ENCODE results near the gene NDST1. TPM values are rescaled to one million over a fixed set of nuclear protein-coding genes. Genes with fewer than 3 reads are reported as not detected.

The NDST1 gene
- polyA plus RNA-seq, 1 donor, result 45.4 TPM

DNA sequence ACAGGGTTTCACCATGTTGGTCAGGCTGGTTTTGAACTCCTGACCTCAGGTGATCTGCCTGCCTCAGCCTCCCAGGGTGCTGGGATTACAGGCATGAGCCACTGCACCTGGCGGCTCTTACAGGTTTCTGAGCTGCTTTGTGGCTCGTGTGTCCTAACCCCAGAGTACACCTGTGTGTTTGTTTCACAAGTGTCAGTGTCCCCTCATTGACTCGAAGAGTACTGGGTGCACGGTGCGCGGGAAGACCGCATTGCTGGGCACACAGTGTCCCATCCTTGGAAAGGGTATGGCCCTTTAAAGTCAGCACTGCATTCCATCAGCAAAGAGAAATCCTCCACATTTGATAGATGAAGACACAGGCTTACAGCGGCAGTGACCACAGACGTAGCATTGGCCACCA is 23.8 kb downstream of the NDST1 start:
- no peak for DNase-seq
- Histone ChIP-seq H3K9me3 (ENCODE audit: control insufficient read depth, low read depth, low read length) (no peaks in the 10 kb centered on the region), H3K36me3 (ENCODE audit: control insufficient read depth, insufficient read depth, low read length) (peaks cover 69% of the 10 kb centered on the region), H3K4me1 (ENCODE audit: control insufficient read depth, insufficient read depth, low read length) (peaks cover 6% of the 10 kb centered on the region), H3K27ac (ENCODE audit: low read length) (no peak overlapping the region), H3K27me3 (ENCODE audit: control insufficient read depth, insufficient read depth, low read length) (no peaks in the 10 kb centered on the region), H3K4me3 (ENCODE audit: low read length) (no peak overlapping the region)
- 100% methylated on average over 1 of the region's 9 CpGs for WGBS (ENCODE audit: insufficient coverage, low lambda C conversion rate)

DNA sequence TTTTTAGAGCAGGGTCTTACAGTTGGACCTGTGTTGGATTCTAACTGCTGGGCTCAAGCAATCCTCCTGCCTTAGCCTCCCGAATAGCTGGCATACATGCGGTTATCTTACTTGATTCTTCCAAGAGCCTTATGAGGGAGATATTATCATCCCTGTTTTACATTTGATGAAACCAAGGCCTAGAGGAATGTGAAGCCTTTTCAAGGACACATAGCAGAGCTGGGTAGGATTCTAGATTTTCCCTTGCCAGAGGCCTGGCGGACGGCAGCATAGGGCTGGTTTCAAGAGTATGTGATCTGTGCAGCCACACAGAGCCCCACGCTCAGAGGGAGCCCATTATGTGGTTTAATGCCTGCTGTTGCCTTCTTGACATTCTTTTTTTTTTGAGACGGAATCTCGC is 24.2 kb downstream of the NDST1 start:
- Histone ChIP-seq H3K4me1 (ENCODE audit: control insufficient read depth, insufficient read depth, low read length) (peaks cover 6% of the 10 kb centered on the region), H3K27ac (ENCODE audit: low read length) (no peak overlapping the region), H3K9me3 (ENCODE audit: control insufficient read depth, low read depth, low read length) (no peaks in the 10 kb centered on the region), H3K36me3 (ENCODE audit: control insufficient read depth, insufficient read depth, low read length) (peaks cover 71% of the 10 kb centered on the region), H3K4me3 (ENCODE audit: low read length) (no peak overlapping the region), H3K27me3 (ENCODE audit: control insufficient read depth, insufficient read depth, low read length) (no peaks in the 10 kb centered on the region)
- DNase-seq, result no peak
- WGBS (ENCODE audit: insufficient coverage, low lambda C conversion rate), result no CpG with 5 or more reads among the region's 7 CpGs

GRCh38 chr5:150532996-150533395 is 25.1 kb downstream of the NDST1 start:
- no CpG with 5 or more reads among the region's 5 CpGs for WGBS (ENCODE audit: insufficient coverage, low lambda C conversion rate)
- Histone ChIP-seq H3K4me1 (ENCODE audit: control insufficient read depth, insufficient read depth, low read length) (peaks cover 6% of the 10 kb centered on the region), H3K27ac (ENCODE audit: low read length) (no peak overlapping the region), H3K36me3 (ENCODE audit: control insufficient read depth, insufficient read depth, low read length) (peaks cover 69% of the 10 kb centered on the region), H3K27me3 (ENCODE audit: control insufficient read depth, insufficient read depth, low read length) (no peaks in the 10 kb centered on the region), H3K4me3 (ENCODE audit: low read length) (no peak overlapping the region), H3K9me3 (ENCODE audit: control insufficient read depth, low read depth, low read length) (no peaks in the 10 kb centered on the region)
- DNase-seq, result no peak

GRCh38 chr5:150534811-150535210 is 26.9 kb downstream of the NDST1 start:
- Histone ChIP-seq H3K9me3 (ENCODE audit: control insufficient read depth, low read depth, low read length) (no peaks in the 10 kb centered on the region), H3K27me3 (ENCODE audit: control insufficient read depth, insufficient read depth, low read length) (no peaks in the 10 kb centered on the region), H3K4me3 (ENCODE audit: low read length) (no peak overlapping the region), H3K27ac (ENCODE audit: low read length) (no peak overlapping the region), H3K36me3 (ENCODE audit: control insufficient read depth, insufficient read depth, low read length) (peaks cover 78% of the 10 kb centered on the region), H3K4me1 (ENCODE audit: control insufficient read depth, insufficient read depth, low read length) (peaks cover 2% of the 10 kb centered on the region)
- no CpG with 5 or more reads among the region's 9 CpGs for WGBS (ENCODE audit: insufficient coverage, low lambda C conversion rate)
- no peak for DNase-seq

DNA sequence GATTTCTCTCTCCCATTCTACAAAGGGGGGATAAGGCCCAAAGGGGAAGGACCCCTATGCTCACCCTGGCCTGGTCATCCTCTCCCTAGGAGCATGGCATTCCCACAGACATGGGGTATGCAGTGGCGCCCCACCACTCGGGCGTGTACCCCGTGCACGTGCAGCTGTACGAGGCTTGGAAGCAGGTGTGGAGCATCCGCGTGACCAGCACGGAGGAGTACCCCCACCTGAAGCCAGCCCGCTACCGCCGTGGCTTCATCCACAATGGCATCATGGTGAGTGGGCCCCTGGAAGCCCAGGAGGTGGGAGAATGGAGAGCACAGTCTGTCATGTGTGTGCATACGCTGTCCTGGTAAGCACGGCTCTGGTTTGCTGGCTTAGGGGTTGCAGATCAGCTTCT is 27.7 kb downstream of the NDST1 start:
- Histone ChIP-seq H3K36me3 (ENCODE audit: control insufficient read depth, insufficient read depth, low read length) (peaks cover 84% of the 10 kb centered on the region), H3K27ac (ENCODE audit: low read length) (no peak overlapping the region), H3K27me3 (ENCODE audit: control insufficient read depth, insufficient read depth, low read length) (no peaks in the 10 kb centered on the region), H3K9me3 (ENCODE audit: control insufficient read depth, low read depth, low read length) (no peaks in the 10 kb centered on the region), H3K4me3 (ENCODE audit: low read length) (no peak overlapping the region), H3K4me1 (ENCODE audit: control insufficient read depth, insufficient read depth, low read length) (no peaks in the 10 kb centered on the region)
- no CpG with 5 or more reads among the region's 14 CpGs for WGBS (ENCODE audit: insufficient coverage, low lambda C conversion rate)
- DNase-seq, result no peak

- DNase-seq, result no peak
- Histone ChIP-seq H3K4me3 (ENCODE audit: low read length) (no peak overlapping the region), H3K27me3 (ENCODE audit: control insufficient read depth, insufficient read depth, low read length) (no peaks in the 10 kb centered on the region), H3K36me3 (ENCODE audit: control insufficient read depth, insufficient read depth, low read length) (peaks cover 79% of the 10 kb centered on the region), H3K4me1 (ENCODE audit: control insufficient read depth, insufficient read depth, low read length) (peaks cover 20% of the 10 kb centered on the region), H3K9me3 (ENCODE audit: control insufficient read depth, low read depth, low read length) (no peaks in the 10 kb centered on the region), H3K27ac (ENCODE audit: low read length) (no peak overlapping the region)
- WGBS (ENCODE audit: insufficient coverage, low lambda C conversion rate), result 100% methylated on average over 1 of the region's 8 CpGs
These were observed 30.3 kb downstream of the NDST1 start for GRCh38 chr5:150538007-150538917.

DNA sequence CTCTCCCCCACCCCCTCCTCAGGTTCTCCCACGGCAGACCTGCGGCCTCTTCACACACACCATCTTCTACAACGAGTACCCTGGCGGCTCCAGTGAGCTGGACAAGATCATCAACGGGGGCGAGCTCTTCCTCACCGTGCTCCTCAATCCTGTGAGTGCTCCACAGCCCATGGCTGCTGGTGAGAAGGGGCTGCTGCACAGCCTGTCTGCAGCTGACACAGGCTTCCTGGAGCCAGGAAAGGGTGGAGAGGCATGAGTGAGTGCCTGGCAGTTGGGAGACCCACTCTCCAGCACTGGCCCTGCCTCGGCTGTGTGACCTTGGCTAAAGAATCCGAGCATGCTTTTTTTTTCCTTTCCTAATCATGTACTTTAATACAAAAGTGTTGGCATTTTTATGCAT is 31.3 kb downstream of the NDST1 start:
- Histone ChIP-seq H3K4me3 (ENCODE audit: low read length) (no peak overlapping the region), H3K27ac (ENCODE audit: low read length) (no peak overlapping the region), H3K27me3 (ENCODE audit: control insufficient read depth, insufficient read depth, low read length) (no peaks in the 10 kb centered on the region), H3K36me3 (ENCODE audit: control insufficient read depth, insufficient read depth, low read length) (peaks cover 73% of the 10 kb centered on the region), H3K4me1 (ENCODE audit: control insufficient read depth, insufficient read depth, low read length) (peaks cover 28% of the 10 kb centered on the region), H3K9me3 (ENCODE audit: control insufficient read depth, low read depth, low read length) (no peaks in the 10 kb centered on the region)
- DNase-seq, result no peak
- WGBS (ENCODE audit: insufficient coverage, low lambda C conversion rate), result 80% methylated on average over 1 of the region's 9 CpGs

DNA sequence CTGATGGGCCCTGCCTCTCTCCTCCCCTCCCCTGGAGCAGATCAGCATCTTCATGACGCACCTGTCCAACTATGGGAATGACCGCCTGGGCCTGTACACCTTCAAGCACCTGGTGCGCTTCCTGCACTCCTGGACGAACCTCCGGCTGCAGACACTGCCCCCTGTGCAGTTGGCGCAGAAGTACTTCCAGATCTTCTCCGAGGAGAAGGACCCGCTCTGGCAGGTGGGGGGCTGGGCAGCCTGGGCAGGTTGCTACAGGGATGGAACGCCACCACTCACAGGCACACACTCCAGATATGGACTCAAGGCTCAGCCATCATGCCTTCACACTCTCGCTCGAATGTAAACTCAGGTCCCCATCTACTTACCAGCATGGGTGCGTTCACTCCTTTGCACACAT is 32.1 kb downstream of the NDST1 start:
- no CpG with 5 or more reads among the region's 12 CpGs for WGBS (ENCODE audit: insufficient coverage, low lambda C conversion rate)
- Histone ChIP-seq H3K27me3 (ENCODE audit: control insufficient read depth, insufficient read depth, low read length) (no peaks in the 10 kb centered on the region), H3K4me1 (ENCODE audit: control insufficient read depth, insufficient read depth, low read length) (peaks cover 33% of the 10 kb centered on the region), H3K27ac (ENCODE audit: low read length) (no peak overlapping the region), H3K9me3 (ENCODE audit: control insufficient read depth, low read depth, low read length) (no peaks in the 10 kb centered on the region), H3K4me3 (ENCODE audit: low read length) (no peak overlapping the region), H3K36me3 (ENCODE audit: control insufficient read depth, insufficient read depth, low read length) (peaks cover 65% of the 10 kb centered on the region)
- no peak for DNase-seq

DNA sequence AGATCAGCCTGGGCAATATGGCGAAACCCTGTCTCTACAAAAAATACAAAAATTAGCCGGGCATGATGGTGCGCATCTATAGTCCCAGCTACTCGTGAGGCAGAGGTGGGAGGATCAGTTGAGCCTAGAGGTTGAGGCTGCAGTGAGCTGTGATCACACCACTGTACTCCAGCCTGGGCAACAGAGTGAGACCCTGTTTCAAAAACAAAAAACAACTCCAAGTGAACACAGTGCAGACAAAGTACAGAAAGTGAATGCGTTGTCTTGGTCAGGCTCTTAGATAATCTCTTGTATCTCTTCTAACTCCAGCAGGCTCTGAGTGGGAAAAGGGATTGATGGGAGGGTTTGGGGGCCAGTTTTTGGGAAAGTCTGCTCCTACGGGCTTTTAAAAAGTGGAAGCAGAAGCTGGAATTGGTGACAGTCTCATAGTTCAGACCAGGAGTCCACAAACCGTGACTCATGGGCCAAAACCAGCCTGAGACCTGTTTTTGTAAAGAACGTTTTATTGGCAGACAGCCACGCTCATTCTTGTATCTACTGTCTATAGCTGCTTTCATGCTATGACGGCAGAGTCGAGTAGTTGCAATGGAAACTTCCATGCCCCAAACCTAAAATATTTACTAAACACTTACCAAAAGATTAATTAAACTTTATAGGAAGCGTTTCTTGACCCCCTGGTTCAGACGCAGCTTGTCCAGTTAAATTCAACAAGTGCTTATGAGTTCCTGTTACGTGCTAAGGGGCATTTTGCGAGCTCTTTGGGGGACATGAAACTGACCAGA is 32.9 kb downstream of the NDST1 start:
- Histone ChIP-seq H3K9me3 (ENCODE audit: control insufficient read depth, low read depth, low read length) (no peaks in the 10 kb centered on the region), H3K4me3 (ENCODE audit: low read length) (no peak overlapping the region), H3K4me1 (ENCODE audit: control insufficient read depth, insufficient read depth, low read length) (peaks cover 33% of the 10 kb centered on the region), H3K36me3 (ENCODE audit: control insufficient read depth, insufficient read depth, low read length) (peaks cover 65% of the 10 kb centered on the region), H3K27ac (ENCODE audit: low read length) (peak overlapping the region; percentile 94), H3K27me3 (ENCODE audit: control insufficient read depth, insufficient read depth, low read length) (no peaks in the 10 kb centered on the region)
- peak; percentile 60 to 70 for DNase-seq
- WGBS (ENCODE audit: insufficient coverage, low lambda C conversion rate), result 80% methylated on average over 1 of the region's 15 CpGs

DNA sequence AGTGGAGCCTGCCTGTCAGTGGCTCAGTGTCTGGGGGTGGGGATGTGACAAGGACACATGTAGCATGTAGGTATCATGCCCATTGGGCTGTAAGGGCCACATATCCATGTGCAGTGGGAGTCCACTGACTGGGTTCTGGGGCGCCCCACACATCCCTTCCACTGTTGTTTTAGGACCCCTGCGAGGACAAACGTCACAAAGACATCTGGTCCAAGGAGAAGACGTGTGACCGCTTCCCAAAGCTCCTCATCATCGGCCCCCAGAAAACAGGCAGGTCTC is 33.4 kb downstream of the NDST1 start:
- Histone ChIP-seq H3K9me3 (ENCODE audit: control insufficient read depth, low read depth, low read length) (no peaks in the 10 kb centered on the region), H3K36me3 (ENCODE audit: control insufficient read depth, insufficient read depth, low read length) (peaks cover 65% of the 10 kb centered on the region), H3K27ac (ENCODE audit: low read length) (peak overlapping the region; percentile 94), H3K4me3 (ENCODE audit: low read length) (no peak overlapping the region), H3K27me3 (ENCODE audit: control insufficient read depth, insufficient read depth, low read length) (no peaks in the 10 kb centered on the region), H3K4me1 (ENCODE audit: control insufficient read depth, insufficient read depth, low read length) (peaks cover 33% of the 10 kb centered on the region)
- DNase-seq, result no peak
- no CpG with 5 or more reads among the region's 6 CpGs for WGBS (ENCODE audit: insufficient coverage, low lambda C conversion rate)

Measured in large intestine (tissue), 3 donors.